RWPE2 (cell line): ENCODE results near the gene CERS2.
A peak's percentile ranks its signal among the peaks of the same experiment; 100 is the strongest.

Source experiments
- ATAC-seq: fragments of 200-7000 bp; cut with Tn5 transposase; 3 replicates; pipeline ENCODE4 v1.9.1; 2021; ENCODE audit warnings: low read depth
- DNase-seq: peaks from one replicate; pipeline ENCODE4 v3.0.0-alpha.2; 2020; ENCODE audit warnings: low spot score
- H3K27ac ChIP-seq: fragments of 450-650 bp; 2 replicates; pipeline ENCODE4 v1.5.1; 2017; ENCODE audit warnings: mild to moderate bottlenecking; ENCODE audit not compliant: poor library complexity, severe bottlenecking
- H3K27me3 ChIP-seq: fragments of 250-450 bp; sonication (Bioruptor Pico); 2 replicates; pipeline ENCODE4 v1.5.1; 2021; ENCODE audit warnings: mild to moderate bottlenecking, moderate library complexity; ENCODE audit not compliant: insufficient read depth, poor library complexity, severe bottlenecking
- H3K36me3 ChIP-seq: fragments of 250-450 bp; sonication (Bioruptor Pico); 2 replicates; pipeline ENCODE4 v1.5.1; 2020; ENCODE audit warnings: low read depth, mild to moderate bottlenecking, moderate library complexity
- H3K4me1 ChIP-seq: fragments of 250-450 bp; sonication (Bioruptor Pico); 2 replicates; pipeline ENCODE4 v1.5.1; 2021; ENCODE audit warnings: mild to moderate bottlenecking, moderate library complexity; ENCODE audit not compliant: insufficient read depth, poor library complexity, severe bottlenecking
- H3K4me3 ChIP-seq: fragments of 250-450 bp; sonication (Bioruptor Pico); 2 replicates; pipeline ENCODE4 v1.5.1; 2021; ENCODE audit warnings: mild to moderate bottlenecking, moderate library complexity; ENCODE audit not compliant: severe bottlenecking
- H3K9me3 ChIP-seq: fragments of 250-450 bp; sonication (Bioruptor Pico); 2 replicates; pipeline ENCODE4 v1.5.1; 2021; ENCODE audit warnings: mild to moderate bottlenecking, moderate library complexity; ENCODE audit not compliant: severe bottlenecking
- CTCF ChIP-seq: fragments of 450-650 bp; IDR thresholded peaks from one replicate; pipeline ENCODE4 v1.5.1; 2017; ENCODE audit warnings: mild to moderate bottlenecking, moderate library complexity; ENCODE audit not compliant: poor library complexity, severe bottlenecking

Gene CERS2

GRCh38 chr1:151010346-151010726 lies 35.7 kb upstream of the CERS2 start:
- TF ChIP-seq CTCF, result no peak
- no peak for ATAC-seq
- H3K27me3 ChIP-seq, result no peaks in the 10 kb centered on the region
- H3K27ac ChIP-seq, result no peak overlapping the region
- no peak for DNase-seq
- H3K9me3 ChIP-seq, result no peaks in the 10 kb centered on the region
- no peak overlapping the region for H3K4me3 ChIP-seq
- no peaks in the 10 kb centered on the region; the same call in 1 of the 2 replicates for H3K36me3 ChIP-seq
- peaks cover 7% of the 10 kb centered on the region for H3K4me1 ChIP-seq

- H3K36me3 ChIP-seq, result no peaks in the 10 kb centered on the region; the same call in 1 of the 2 replicates
- no peak overlapping the region for H3K4me3 ChIP-seq
- DNase-seq (no peak), ATAC-seq (no peak)
- no peaks in the 10 kb centered on the region for H3K27me3 ChIP-seq
- TF ChIP-seq CTCF, result no peak
- no peaks in the 10 kb centered on the region for H3K9me3 ChIP-seq
- peaks cover 11% of the 10 kb centered on the region for H3K4me1 ChIP-seq
- H3K27ac ChIP-seq, result no peak overlapping the region
These were observed 35.2 kb upstream of the CERS2 start for GRCh38 chr1:151009674-151010345.

GRCh38 chr1:151009206-151009587 lies 34.6 kb upstream of the CERS2 start:
- DNase-seq (no peak), ATAC-seq (no peak)
- Histone ChIP-seq H3K36me3 (no peaks in the 10 kb centered on the region; the same call in 1 of the 2 replicates), H3K4me1 (peaks cover 15% of the 10 kb centered on the region), H3K27ac (peak overlapping the region; percentile 75), H3K9me3 (no peaks in the 10 kb centered on the region), H3K27me3 (no peaks in the 10 kb centered on the region), H3K4me3 (peak overlapping the region; percentile 61)
- TF ChIP-seq CTCF, result no peak

- peaks cover 18% of the 10 kb centered on the region for H3K4me1 ChIP-seq
- peak within 1 kb of the TSS; percentile 75 for H3K27ac ChIP-seq
- DNase-seq (peak; percentile 96), ATAC-seq (peak; percentile 68)
- TF ChIP-seq CTCF, result no peak
- H3K9me3 ChIP-seq, result no peaks in the 10 kb centered on the region
- peak within 1 kb of the TSS; percentile 61 for H3K4me3 ChIP-seq
- H3K27me3 ChIP-seq, result no peaks in the 10 kb centered on the region
- H3K36me3 ChIP-seq, result no peaks in the 10 kb centered on the region; the same call in 1 of the 2 replicates
These were observed 33.9 kb upstream of the CERS2 start, which contains the start of gene PRUNE1 for GRCh38 chr1:151008244-151009205. PRUNE1 (plus strand) TSS chr1:151008449; CDS start chr1:151008633, 184 bp downstream.
